Endodermal cell (in vitro differentiated cells): ENCODE measurements around the gene BMP6. TPM values are rescaled to one million over a fixed set of nuclear protein-coding genes. Genes with fewer than 3 reads are reported as not detected.

Experiments used
- DNase-seq: peaks from one replicate; pipeline ENCODE4 v3.0.0-alpha.2; 2017
- H3K27ac ChIP-seq: 2 replicates; pipeline ENCODE4 v1.5.1; 2013; ENCODE audit warnings: mild to moderate bottlenecking, low read depth, low read length, moderate library complexity
- H3K27me3 ChIP-seq: 2 replicates; pipeline ENCODE4 v1.6.1; 2013; ENCODE audit warnings: mild to moderate bottlenecking, low read length, moderate library complexity; ENCODE audit not compliant: insufficient read depth, control insufficient read depth, poor library complexity, severe bottlenecking
- H3K36me3 ChIP-seq: 2 replicates; pipeline ENCODE4 v1.7.0; 2013; ENCODE audit warnings: mild to moderate bottlenecking, low read length, moderate library complexity; ENCODE audit not compliant: control insufficient read depth, insufficient read depth
- H3K4me1 ChIP-seq: one replicate; pipeline ENCODE4 v1.7.0; 2013; ENCODE audit warnings: low read length; ENCODE audit not compliant: control insufficient read depth, insufficient read depth
- H3K4me3 ChIP-seq: 2 replicates; pipeline ENCODE4 v1.5.1; 2013; ENCODE audit warnings: mild to moderate bottlenecking, low read length, moderate library complexity
- H3K9ac ChIP-seq: 2 replicates; pipeline ENCODE4 v1.6.1; 2013; ENCODE audit warnings: mild to moderate bottlenecking, low read length, moderate library complexity; ENCODE audit not compliant: poor library complexity, severe bottlenecking; ENCODE audit errors: extremely low read depth
- H3K9me3 ChIP-seq: 2 replicates; pipeline ENCODE4 v1.6.1; 2013; ENCODE audit warnings: mild to moderate bottlenecking, low read length, moderate library complexity; ENCODE audit not compliant: control insufficient read depth
- H3K27ac Mint-ChIP-seq: 2 replicates; pipeline ENCODE4 v1.8.0; 2020; ENCODE audit warnings: mixed read lengths
- H3K27me3 Mint-ChIP-seq: 2 replicates; pipeline ENCODE4 v1.8.0; 2021; ENCODE audit warnings: mild to moderate bottlenecking, mixed read lengths; ENCODE audit not compliant: insufficient read depth
- H3K36me3 Mint-ChIP-seq: 2 replicates; pipeline ENCODE4 v1.8.0; 2020; ENCODE audit warnings: low read depth, mixed read lengths
- H3K4me1 Mint-ChIP-seq: 2 replicates; pipeline ENCODE4 v1.8.0; 2020; ENCODE audit warnings: mixed read lengths
- H3K4me3 Mint-ChIP-seq: 2 replicates; pipeline ENCODE4 v1.8.0; 2020; ENCODE audit warnings: mild to moderate bottlenecking, moderate library complexity, mixed read lengths
- H3K9me3 Mint-ChIP-seq: 2 replicates; pipeline ENCODE4 v1.8.0; 2020; ENCODE audit warnings: mild to moderate bottlenecking, mixed read lengths
- CTCF ChIP-seq: fragments of 200-600 bp; sonication (generic); conservative IDR thresholded peaks from 2 replicates; pipeline ENCODE4 v1.5.0; 2021; ENCODE audit warnings: antibody characterized with exemption, mild to moderate bottlenecking
- whole genome bisulfite sequencing, 2 experiments: methylation state at CpG; one replicate each; pipeline versions ENCODE4 v1.1.5 to v1.1.7; 2013; ENCODE audit warnings: missing lambda C conversion rate in 2 of 2, mixed read lengths in 1 of 2; ENCODE audit not compliant: insufficient coverage in 1 of 2, insufficient read length in 1 of 2; 5-methylcytosine and 5-hydroxymethylcytosine counted together
- total RNA-seq, 2 donors: library from RNA; stranded (reverse); fragmentation: NEBNext Ultra II Directional in 1 of 2; extraction: Animal tissue kit (Norgen Biotek cat#: 25700) in 1 of 2; gene quantifications; 2 replicates in 1 of 2; 3 replicates in 1 of 2; pipeline ENCODE4 v1.2.1, GENCODE V29; 2021

Gene BMP6
- total RNA-seq, 2 donors from 2014 or later = 0.62 to 0.71 TPM

DNA sequence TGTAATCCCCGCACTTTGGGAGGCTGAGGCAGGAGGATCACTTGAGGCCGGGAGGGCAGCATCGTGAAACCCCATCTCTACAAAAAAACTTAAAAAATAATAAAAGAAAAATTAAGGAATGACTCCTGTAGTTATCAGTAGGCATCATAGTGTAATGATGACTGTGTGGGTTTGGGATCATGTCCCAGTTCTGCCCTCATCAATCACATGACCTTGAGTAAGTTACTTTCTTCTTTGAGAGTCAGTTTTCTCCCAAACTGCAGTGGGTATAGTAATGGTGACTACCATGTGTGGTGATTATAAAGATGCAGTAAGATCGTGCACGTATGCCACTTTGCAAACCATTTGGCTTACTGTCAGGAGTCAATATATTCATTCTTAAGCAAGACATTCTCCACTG is 95.5 kb downstream of the BMP6 start:
- Mint-ChIP-seq H3K4me3 (no peak overlapping the region), H3K36me3 (no peaks in the 10 kb centered on the region), H3K9me3 (no peaks in the 10 kb centered on the region), H3K27me3 (peaks cover 89% of the 10 kb centered on the region), H3K27ac (no peak overlapping the region), H3K4me1 (no peaks in the 10 kb centered on the region)
- no peaks in the 10 kb centered on the region for H3K9me3 ChIP-seq
- no peak overlapping the region for H3K4me3 ChIP-seq
- TF ChIP-seq CTCF = no peak
- H3K27ac ChIP-seq = no peak overlapping the region
- no peaks in the 10 kb centered on the region for H3K4me1 ChIP-seq
- DNase-seq = no peak
- 90 to 100% methylated on average over 1 to 5 of the region's 5 CpGs for WGBS, 2 experiments
- H3K36me3 ChIP-seq = no peaks in the 10 kb centered on the region
- peaks cover 97% of the 10 kb centered on the region for H3K27me3 ChIP-seq
- no peak overlapping the region for H3K9ac ChIP-seq

DNA sequence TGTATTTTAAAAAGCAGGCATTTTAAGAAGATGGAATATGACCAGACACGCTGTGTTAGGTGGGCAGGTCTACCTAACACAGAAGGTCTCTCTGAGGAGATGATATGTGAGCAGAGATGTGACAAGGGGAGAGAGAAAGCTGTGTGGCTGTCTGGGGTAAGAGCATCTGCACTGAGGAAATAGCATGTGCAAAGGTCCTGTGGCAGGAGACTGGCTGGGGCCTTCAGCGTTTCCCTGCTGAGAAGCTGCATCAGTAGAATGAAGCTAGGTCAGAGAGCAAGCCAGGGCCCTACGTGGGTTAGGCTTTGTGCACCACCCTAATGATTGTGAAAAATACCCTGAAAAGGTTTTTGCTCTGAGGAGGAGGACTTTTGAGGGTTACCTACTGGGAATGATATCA is 97.7 kb downstream of the BMP6 start:
- Histone ChIP-seq H3K9me3 (no peaks in the 10 kb centered on the region), H3K27ac (no peak overlapping the region), H3K36me3 (no peaks in the 10 kb centered on the region), H3K4me1 (no peaks in the 10 kb centered on the region), H3K4me3 (no peak overlapping the region), H3K9ac (no peak overlapping the region), H3K27me3 (peaks cover 100% of the 10 kb centered on the region)
- H3K9me3 Mint-ChIP-seq = no peaks in the 10 kb centered on the region
- H3K4me1 Mint-ChIP-seq = no peaks in the 10 kb centered on the region
- TF ChIP-seq CTCF = no peak
- peaks cover 98% of the 10 kb centered on the region for H3K27me3 Mint-ChIP-seq
- H3K4me3 Mint-ChIP-seq = no peak overlapping the region
- WGBS, 2 experiments = 84 to 87% methylated on average over 3 of the region's 3 CpGs
- no peak for DNase-seq
- no peaks in the 10 kb centered on the region for H3K36me3 Mint-ChIP-seq
- no peak overlapping the region for H3K27ac Mint-ChIP-seq

DNA sequence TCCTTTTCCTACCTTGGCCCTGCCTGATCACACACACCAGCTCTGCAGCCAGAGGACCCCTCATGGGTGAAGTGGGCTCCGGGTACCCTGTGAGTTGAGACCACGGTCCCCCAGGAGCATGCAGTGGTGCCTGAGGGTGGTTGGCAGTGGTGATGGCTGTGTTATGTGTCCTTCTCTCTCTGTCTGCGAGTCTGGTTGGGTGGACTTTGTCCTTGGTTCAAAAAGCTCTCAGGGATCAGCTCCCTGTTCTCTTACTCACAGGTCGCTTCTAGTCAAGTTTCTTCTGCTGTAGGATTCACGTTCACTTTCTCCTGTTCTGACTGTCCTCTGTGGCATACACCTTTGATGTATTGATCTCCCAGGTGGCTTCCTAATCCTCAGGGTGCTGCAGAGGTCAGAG is 100.1 kb downstream of the BMP6 start:
- Mint-ChIP-seq H3K4me3 (no peak overlapping the region), H3K27ac (no peak overlapping the region), H3K36me3 (no peaks in the 10 kb centered on the region), H3K9me3 (no peaks in the 10 kb centered on the region), H3K4me1 (no peaks in the 10 kb centered on the region), H3K27me3 (peaks cover 100% of the 10 kb centered on the region)
- no peaks in the 10 kb centered on the region for H3K4me1 ChIP-seq
- H3K4me3 ChIP-seq = no peak overlapping the region
- H3K27ac ChIP-seq = no peak overlapping the region
- H3K9me3 ChIP-seq = peaks cover 8% of the 10 kb centered on the region
- H3K36me3 ChIP-seq = no peaks in the 10 kb centered on the region
- 86 to 92% methylated on average over 2 to 5 of the region's 5 CpGs for WGBS, 2 experiments
- peaks cover 100% of the 10 kb centered on the region for H3K27me3 ChIP-seq
- no peak overlapping the region for H3K9ac ChIP-seq
- DNase-seq = no peak
- no peak for TF ChIP-seq CTCF
